Stomach (tissue), 4 donors: ENCODE data around the gene TRAK1.

Experiments
- CTCF ChIP-seq, 7 experiments: fragments of 450-650 bp in 4 of 7; fragments of 200-600 bp in 3 of 7; sonication (generic) in 3 of 7; IDR thresholded peaks; one replicate each; pipeline ENCODE4 v1.5.1; 2016 to 2019; ENCODE audit warnings: antibody characterized with exemption in 7 of 7, control low read depth in 2 of 7, mild to moderate bottlenecking in 1 of 7
- POLR2A ChIP-seq, 4 donors: fragments of 450-650 bp; IDR thresholded peaks; one replicate each; pipeline ENCODE4 v1.6.1; 2016; ENCODE audit warnings: antibody characterized with exemption in 4 of 4, control low read depth in 2 of 4, mild to moderate bottlenecking in 1 of 4, moderate library complexity in 1 of 4

DNA sequence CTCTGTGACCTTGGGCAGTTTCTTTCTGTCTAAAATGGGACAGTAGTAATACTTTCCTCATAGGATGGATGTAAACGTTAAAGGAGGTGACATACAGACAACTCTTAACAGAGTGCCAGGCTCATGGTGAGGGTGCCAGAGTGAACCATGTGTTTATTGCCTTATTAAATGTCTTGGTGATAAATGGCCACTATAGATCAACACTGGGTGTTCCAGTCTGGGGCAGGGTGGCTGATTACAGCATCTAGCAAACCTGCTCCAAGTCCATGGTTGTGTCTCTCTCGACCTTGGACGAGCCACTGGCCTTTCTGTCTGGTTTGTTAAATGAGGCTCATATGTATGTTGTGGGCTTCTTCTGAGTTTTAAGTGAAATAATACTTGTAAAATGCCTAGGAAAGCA, 75.1 kb downstream of the TRAK1 start:
- no peak for TF ChIP-seq POLR2A (IDR thresholded peaks at IDR 0.05)
- TF ChIP-seq CTCF (IDR thresholded peaks at IDR 0.05) = no peak
